Liver (tissue), 9 donors: Measurements from ENCODE around the gene ZNF836. TPM values are rescaled to one million over a fixed set of nuclear protein-coding genes. Genes with fewer than 3 reads are reported as not detected.
A peak's percentile ranks its signal among the peaks of the same experiment; 100 is the strongest.

Experiments
- DNase-seq: peaks from one replicate; pipeline ENCODE4 v3.0.0-alpha.2; 2017; ENCODE audit warnings: low spot score
- H3K27ac ChIP-seq, 2 donors: one replicate each; pipeline ENCODE4 v1.7.0; 2013; ENCODE audit warnings: inconsistent platforms in 2 of 2, low read length in 2 of 2, control low read depth in 1 of 2, low read depth in 1 of 2, mild to moderate bottlenecking in 1 of 2
- H3K27me3 ChIP-seq, 4 donors: one replicate each; pipeline versions ENCODE4 v1.6.1 to v1.7.0; 2013; ENCODE audit warnings: low read length in 3 of 4, inconsistent platforms in 1 of 4, mild to moderate bottlenecking in 1 of 4, moderate library complexity in 1 of 4; ENCODE audit not compliant: control insufficient read depth in 4 of 4, insufficient read depth in 4 of 4
- H3K36me3 ChIP-seq, 4 donors: one replicate each; pipeline versions ENCODE4 v1.6.1 to v1.7.0; 2013; ENCODE audit warnings: low read length in 3 of 4, mild to moderate bottlenecking in 3 of 4, low read depth in 1 of 4, moderate library complexity in 1 of 4; ENCODE audit not compliant: control insufficient read depth in 4 of 4, insufficient read depth in 3 of 4
- H3K4me1 ChIP-seq, 4 donors: one replicate each; pipeline versions ENCODE4 v1.6.1 to v1.7.0; 2013; ENCODE audit warnings: low read length in 3 of 4, mild to moderate bottlenecking in 3 of 4, moderate library complexity in 1 of 4; ENCODE audit not compliant: control insufficient read depth in 4 of 4, insufficient read depth in 4 of 4
- H3K4me3 ChIP-seq, 3 donors: one replicate each; pipeline versions ENCODE4 v1.6.1 to v1.7.0; 2013; ENCODE audit warnings: low read length in 3 of 3, control low read depth in 1 of 3, low read depth in 1 of 3, mild to moderate bottlenecking in 1 of 3
- H3K9ac ChIP-seq, 2 donors: one replicate each; pipeline ENCODE4 v1.7.0; 2013; ENCODE audit warnings: low read length in 2 of 2, mild to moderate bottlenecking in 2 of 2, moderate library complexity in 2 of 2, control low read depth in 1 of 2, low read depth in 1 of 2
- H3K9me3 ChIP-seq, 4 donors: one replicate each; pipeline versions ENCODE4 v1.6.1 to v1.7.0; 2013; ENCODE audit warnings: low read length in 3 of 4; ENCODE audit not compliant: control insufficient read depth in 4 of 4
- ATF3 ChIP-seq: IDR thresholded peaks from 2 replicates; pipeline ENCODE4 v1.6.1; 2016; ENCODE audit warnings: antibody characterized with exemption
- CTCF ChIP-seq: fragments of 150-350 bp; IDR thresholded peaks from 2 replicates; pipeline ENCODE4 v1.5.1; 2017; ENCODE audit warnings: improper control_type of control experiment, low read depth, low read length; ENCODE audit not compliant: missing input control
- EGR1 ChIP-seq, 2 donors: IDR thresholded peaks; 2 replicates each; pipeline ENCODE4 v1.6.1; 2016 to 2018; ENCODE audit warnings: antibody characterized with exemption in 2 of 2, low read depth in 2 of 2
- FOXA1 ChIP-seq: IDR thresholded peaks from 2 replicates; pipeline ENCODE4 v1.6.1; 2016; ENCODE audit warnings: antibody characterized with exemption
- FOXA2 ChIP-seq: IDR thresholded peaks from 2 replicates; pipeline ENCODE4 v1.6.1; 2016; ENCODE audit warnings: antibody characterized with exemption
- GABPA ChIP-seq, 2 donors: IDR thresholded peaks in 1 of 2; conservative IDR thresholded peaks in 1 of 2; 2 replicates each; pipeline ENCODE4 v1.6.1; 2016; ENCODE audit warnings: antibody characterized with exemption in 2 of 2, mild to moderate bottlenecking in 1 of 2, moderate library complexity in 1 of 2
- HNF4A ChIP-seq, 2 donors: conservative IDR thresholded peaks; 2 replicates each; pipeline ENCODE4 v1.6.1; 2016; ENCODE audit warnings: antibody characterized with exemption in 2 of 2, mild to moderate bottlenecking in 2 of 2
- HNF4G ChIP-seq: IDR thresholded peaks from 2 replicates; pipeline ENCODE4 v1.6.1; 2016; ENCODE audit warnings: antibody characterized with exemption
- JUND ChIP-seq, 2 donors: IDR thresholded peaks; 2 replicates each; pipeline ENCODE4 v1.6.1; 2016; ENCODE audit warnings: antibody characterized with exemption in 2 of 2
- MAX ChIP-seq: IDR thresholded peaks from 2 replicates; pipeline ENCODE4 v1.6.1; 2016; ENCODE audit warnings: antibody characterized with exemption
- NR2F2 ChIP-seq: IDR thresholded peaks from 2 replicates; pipeline ENCODE4 v1.6.1; 2016; ENCODE audit warnings: antibody characterized with exemption
- RAD21 ChIP-seq, 2 donors: IDR thresholded peaks; 2 replicates each; pipeline ENCODE4 v1.6.1; 2016; ENCODE audit warnings: antibody characterized with exemption in 2 of 2, mild to moderate bottlenecking in 2 of 2
- RXRA ChIP-seq, 2 donors: IDR thresholded peaks; 2 replicates each; pipeline ENCODE4 v1.6.1; 2017 to 2018; ENCODE audit warnings: antibody characterized with exemption in 2 of 2, mild to moderate bottlenecking in 1 of 2
- SP1 ChIP-seq: IDR thresholded peaks from 2 replicates; pipeline ENCODE4 v1.6.1; 2018; ENCODE audit warnings: antibody characterized with exemption, mild to moderate bottlenecking
- TAF1 ChIP-seq: conservative IDR thresholded peaks from 2 replicates; pipeline ENCODE4 v1.6.1; 2016; ENCODE audit warnings: antibody characterized with exemption, mild to moderate bottlenecking
- YY1 ChIP-seq: IDR thresholded peaks from 2 replicates; pipeline ENCODE4 v1.6.1; 2016; ENCODE audit warnings: antibody characterized with exemption, mild to moderate bottlenecking
- ZBTB33 ChIP-seq: IDR thresholded peaks from 2 replicates; pipeline ENCODE4 v1.6.1; 2016; ENCODE audit warnings: antibody characterized with exemption
- WGBS: extraction: QIAGEN DNeasy Blood & Tissue Kit; methylation state at CpG from one replicate; pipeline ENCODE4 v1.1.7; 2013; 5-methylcytosine and 5-hydroxymethylcytosine counted together
- polyA plus RNA-seq, 2 donors: library from polyadenylated mRNA; stranded (reverse) in 1 of 2; unstranded in 1 of 2; fragments of 200-250 nt in 1 of 2; fragments of >200 nt in 1 of 2; fragmentation: Nextera tagmentation in 1 of 2; extraction: Ambion mirVana in 1 of 2; gene quantifications; one replicate each; pipeline versions ENCODE4 v1.2.1 to v1.2.3, GENCODE V29; 2013 to 2015
- total RNA-seq, 2 donors: library from RNA; depleted of rRNA; stranded (reverse); fragments of >200 nt; gene quantifications; one replicate each; pipeline ENCODE4 v1.2.3, GENCODE V29; 2014
- donor health status: healthy.
- donor health status: healthy.
- donor health status: healthy.
- donor health status: healthy.
- donor health status: healthy.

ZNF836 gene
- total and polyA plus RNA-seq, 4 donors = 0.85 to 3.1 (median 1.8) TPM

GRCh38 chr19:52115526-52116053 lies 55.8 kb downstream of the ZNF836 start:
- peak overlapping the region in 2 of 3 donors; percentile 59 to 73 for H3K4me3 ChIP-seq
- H3K4me1 ChIP-seq = no peaks in the 10 kb centered on the region
- H3K9me3 ChIP-seq = peaks cover 56 to 99% (median 89%) of the 10 kb centered on the region in 4 donors
- H3K9ac ChIP-seq = no peak overlapping the region
- H3K36me3 ChIP-seq = peaks cover 8 to 60% (median 49%) of the 10 kb centered on the region in 4 donors
- DNase-seq = no peak
- 97% methylated on average over 12 of the region's 12 CpGs for WGBS
- TF ChIP-seq HNF4G = no peak
- no peak for TF ChIP-seq SP1
- no peak for TF ChIP-seq HNF4A (conservative IDR thresholded peaks at IDR 0.05)
- H3K27ac ChIP-seq = no peak overlapping the region
- H3K27me3 ChIP-seq = no peaks in the 10 kb centered on the region

GRCh38 chr19:52114691-52115090 lies 56.7 kb downstream of the ZNF836 start:
- TF ChIP-seq HNF4G (no peak), YY1 (no peak), FOXA1 (no peak), TAF1 (no peak), HNF4A (conservative IDR thresholded peaks at IDR 0.05) (no peak), RAD21 (IDR thresholded peaks at IDR 0.05) (no peak), NR2F2 (no peak), ZBTB33 (no peak), MAX (no peak), RXRA (IDR thresholded peaks at IDR 0.05) (no peak), ATF3 (no peak), JUND (IDR thresholded peaks at IDR 0.05) (no peak), CTCF (no peak), SP1 (no peak)
- WGBS = 96% methylated on average over 5 of the region's 5 CpGs
- no peak for DNase-seq
- Histone ChIP-seq H3K27ac (no peak overlapping the region), H3K4me1 (no peaks in the 10 kb centered on the region), H3K27me3 (no peaks in the 10 kb centered on the region), H3K9me3 (peaks cover 59 to 99% (median 85%) of the 10 kb centered on the region in 4 donors), H3K36me3 (peaks cover 8 to 51% (median 40%) of the 10 kb centered on the region in 4 donors), H3K9ac (no peak overlapping the region), H3K4me3 (peak overlapping the region in 2 of 3 donors; percentile 59 to 73)

GRCh38 chr19:52112624-52113023 lies 58.8 kb downstream of the ZNF836 start:
- Histone ChIP-seq H3K4me3 (peak overlapping the region in 2 of 3 donors; percentile 41 to 62), H3K9ac (no peak overlapping the region), H3K27ac (no peak overlapping the region), H3K27me3 (no peaks in the 10 kb centered on the region), H3K4me1 (no peaks in the 10 kb centered on the region), H3K36me3 (peaks cover 4 to 31% (median 20%) of the 10 kb centered on the region in 4 donors), H3K9me3 (peaks cover 52 to 98% (median 82%) of the 10 kb centered on the region in 4 donors)
- DNase-seq = no peak
- 90% methylated on average over 3 of the region's 3 CpGs for WGBS
- no peak for TF ChIP-seq EGR1 (IDR thresholded peaks at IDR 0.05; ENCODE audit: low read depth in 2 of 2)
- TF ChIP-seq TAF1 = no peak
- no peak for TF ChIP-seq RXRA (IDR thresholded peaks at IDR 0.05)
- no peak for TF ChIP-seq GABPA (IDR thresholded peaks at IDR 0.05 in 1 of 2, conservative IDR thresholded peaks at IDR 0.05 in 1 of 2)
- no peak for TF ChIP-seq HNF4G
- no peak for TF ChIP-seq JUND (IDR thresholded peaks at IDR 0.05)
- no peak for TF ChIP-seq FOXA1
- TF ChIP-seq HNF4A (conservative IDR thresholded peaks at IDR 0.05) = no peak
- TF ChIP-seq RAD21 (IDR thresholded peaks at IDR 0.05) = no peak
- no peak for TF ChIP-seq SP1
- no peak for TF ChIP-seq FOXA2
